T-cell (primary cell): Measurements from ENCODE around the gene ELAVL3. TPM values are rescaled to one million over a fixed set of nuclear protein-coding genes. Genes with fewer than 3 reads are reported as not detected.

Experiments
- ATAC-seq, 4 experiments: fragments of 200-7000 bp in 3 of 4; fragments of 150-1000 bp in 1 of 4; cut with Tn5 transposase; replicated peaks in 1 of 4; 1 replicate in 3 of 4; 2 replicates in 1 of 4; pipeline ENCODE4 v1.10.0; 2021; ENCODE audit warnings: moderate library complexity in 3 of 4, mild to moderate bottlenecking in 2 of 4, moderate number of reproducible peaks in 1 of 4
- CTCF ChIA-PET, 2 donors: fragments of 300-600 bp; sonication (Branson Sonifier 250); formaldehyde crosslinking; loops; one replicate each; lab custom pipeline; 2022; ENCODE audit warnings: antibody characterized with exemption in 2 of 2; lab: Charles Lee
- POLR2A ChIA-PET, 2 donors: fragments of 300-600 bp; sonication (Branson Sonifier 250); formaldehyde crosslinking; loops; one replicate each; lab custom pipeline; 2022; ENCODE audit warnings: antibody characterized with exemption in 2 of 2; lab: Charles Lee
- DNase-seq, 35 experiments: peaks; one replicate each; pipeline versions ENCODE4 v3.0.0 to v3.0.0-alpha.2; 2013 to 2023
- H3K27ac ChIP-seq: one replicate; pipeline ENCODE4 v1.5.1; 2013; ENCODE audit warnings: low read length
- H3K27me3 ChIP-seq, 2 experiments: replicated peaks in 1 of 2; 1 replicate in 1 of 2; 2 replicates in 1 of 2; pipeline versions ENCODE4 v1.6.1 to v1.7.0; 2013; ENCODE audit warnings: low read length in 1 of 2, mixed read lengths in 1 of 2; ENCODE audit not compliant: control insufficient read depth in 2 of 2, insufficient read depth in 2 of 2; ENCODE audit errors: extremely low read depth in 1 of 2
- H3K36me3 ChIP-seq, 2 donors: 1 replicate in 1 of 2; 2 replicates in 1 of 2; pipeline versions ENCODE4 v1.6.1 to v1.7.0; 2013; ENCODE audit warnings: low read length in 1 of 2; ENCODE audit not compliant: control insufficient read depth in 2 of 2, insufficient read depth in 1 of 2; ENCODE audit errors: extremely low read depth in 1 of 2
- H3K4me1 ChIP-seq, 2 experiments: 1 replicate in 1 of 2; 2 replicates in 1 of 2; pipeline versions ENCODE4 v1.6.1 to v1.7.0; 2013; ENCODE audit warnings: low read length in 2 of 2, mixed read lengths in 1 of 2; ENCODE audit not compliant: insufficient read depth in 2 of 2, control insufficient read depth in 1 of 2; ENCODE audit errors: extremely low read depth in 1 of 2
- H3K4me3 ChIP-seq, 2 donors: 1 replicate in 1 of 2; 2 replicates in 1 of 2; pipeline versions ENCODE4 v1.5.1 to v1.7.0; 2013; ENCODE audit warnings: mild to moderate bottlenecking in 2 of 2, low read length in 1 of 2, moderate library complexity in 1 of 2; ENCODE audit not compliant: control insufficient read depth in 1 of 2; ENCODE audit errors: extremely low read depth in 1 of 2
- H3K9me3 ChIP-seq: 2 replicates; pipeline ENCODE4 v1.7.0; 2013
- H3K27ac Mint-ChIP-seq, 2 donors: one replicate each; pipeline ENCODE4 v1.8.0; 2020 to 2021; ENCODE audit warnings: mild to moderate bottlenecking in 2 of 2, mixed read lengths in 2 of 2
- H3K27me3 Mint-ChIP-seq, 2 donors: one replicate each; pipeline ENCODE4 v1.8.0; 2021 to 2022; ENCODE audit warnings: mixed read lengths in 2 of 2
- H3K36me3 Mint-ChIP-seq: one replicate; pipeline ENCODE4 v1.8.0; 2021; ENCODE audit warnings: mixed read lengths
- H3K4me1 Mint-ChIP-seq, 3 donors: one replicate each; pipeline ENCODE4 v1.8.0; 2020 to 2022; ENCODE audit warnings: mixed read lengths in 3 of 3, mild to moderate bottlenecking in 1 of 3
- H3K4me3 Mint-ChIP-seq, 3 donors: one replicate each; pipeline ENCODE4 v1.8.0; 2020 to 2022; ENCODE audit warnings: mild to moderate bottlenecking in 3 of 3, mixed read lengths in 3 of 3, moderate library complexity in 3 of 3
- H3K9me3 Mint-ChIP-seq, 3 donors: one replicate each; pipeline ENCODE4 v1.8.0; 2020 to 2022; ENCODE audit warnings: mixed read lengths in 3 of 3
- WGBS: methylation state at CpG from one replicate; pipeline ENCODE4 v1.1.5; 2013; ENCODE audit warnings: missing lambda C conversion rate; ENCODE audit not compliant: insufficient coverage; 5-methylcytosine and 5-hydroxymethylcytosine counted together
- total RNA-seq, 35 experiments: library from RNA in 6 of 35; stranded (reverse) in 6 of 35; fragments of 120-200 nt in 1 of 35; gene quantifications; one replicate each; pipeline versions ENCODE4 v1.2.1 to v1.2.4 and lab custom pipeline; 2013 to 2026

The ELAVL3 gene
- total RNA-seq (under 1 TPM in 1 of 5 donors, not detected in 4; 0.47 TPM), total RNA-seq (lab: John Stamatoyannopoulos, UW) (0 to 0.27 (median 0) reads per million in 29 experiments)
- total RNA-seq (2013): not detected

DNA sequence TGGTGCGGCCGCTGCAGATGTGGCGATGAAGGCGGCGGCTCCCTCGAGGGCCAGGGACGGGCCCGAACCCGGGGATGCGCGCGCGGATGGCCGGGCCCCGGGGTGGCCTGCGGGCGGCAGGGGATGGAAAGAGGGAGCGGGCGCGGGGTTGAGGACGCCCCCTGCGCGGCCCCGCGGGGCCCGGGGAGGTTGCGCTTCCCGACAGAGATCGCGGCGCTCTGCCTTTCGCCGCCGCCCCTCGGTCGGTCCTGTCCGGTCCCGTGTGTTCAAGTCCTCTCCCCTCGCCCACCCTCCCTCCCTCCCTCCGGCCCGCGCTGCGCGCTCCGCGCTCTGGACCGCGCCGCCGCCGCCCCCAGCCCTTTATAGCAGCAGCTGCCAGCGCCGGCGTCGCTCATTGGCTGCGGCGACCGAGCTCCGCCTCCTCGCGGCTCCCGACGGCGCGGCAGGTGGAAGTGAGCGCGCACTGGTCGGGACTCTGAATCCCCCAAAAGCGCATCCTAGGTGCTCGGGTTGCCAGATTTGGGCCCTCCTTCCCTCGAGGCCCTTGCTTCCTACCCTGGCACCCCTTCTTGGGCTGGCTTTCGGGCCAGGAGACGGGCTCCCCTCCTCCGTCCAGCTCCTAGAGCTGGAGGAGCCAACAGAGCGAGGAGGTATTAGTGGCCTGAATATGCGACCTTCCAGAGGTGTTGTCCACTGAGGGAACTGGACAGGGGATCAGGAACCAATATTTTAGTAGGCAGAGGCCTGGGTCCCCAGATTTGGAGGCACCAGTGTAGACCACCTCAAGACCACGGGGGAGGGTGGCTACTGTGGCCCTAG is at the start of gene ELAVL3:
ELAVL3 (minus strand) TSS at position 332 of the 819 bp plus-strand sequence. CDS start 438 bp downstream, outside the sequence.
- POLR2A ChIA-PET: interaction anchor here in 1 of 2 donors (0.6 kb wide), 1 partner anchor 1620 kb away, joined by 3 read pairs; no protein-coding TSS in a partner anchor
- Mint-ChIP-seq H3K27ac (no peak within 1 kb of the TSS), H3K36me3 (peaks cover 10% of the 10 kb centered on the region), H3K4me1 (peaks cover 19 to 30% (median 29%) of the 10 kb centered on the region in 3 donors), H3K9me3 (no peaks in the 10 kb centered on the region), H3K4me3 (peak within 1 kb of the TSS in 2 of 3 donors; percentile 70 to 71), H3K27me3 (peaks cover 20 to 37% of the 10 kb centered on the region in 2 donors)
- peak within 1 kb of the TSS in 1 of 2 donors; percentile 49 for H3K4me3 ChIP-seq
- WGBS: 24% methylated on average over 54 of the region's 77 CpGs
- H3K4me1 ChIP-seq: peaks cover 6 to 33% of the 10 kb centered on the region in 2 experiments
- peaks cover 0 to 3% of the 10 kb centered on the region in 2 donors for H3K36me3 ChIP-seq
- H3K27me3 ChIP-seq: peaks cover 5 to 48% of the 10 kb centered on the region in 2 experiments
- CTCF ChIA-PET: no interaction called here
- ATAC-seq (no peak), DNase-seq (peak in 1 of 35 experiments; percentile 28)
- no peak within 1 kb of the TSS for H3K27ac ChIP-seq
- no peaks in the 10 kb centered on the region for H3K9me3 ChIP-seq

DNA sequence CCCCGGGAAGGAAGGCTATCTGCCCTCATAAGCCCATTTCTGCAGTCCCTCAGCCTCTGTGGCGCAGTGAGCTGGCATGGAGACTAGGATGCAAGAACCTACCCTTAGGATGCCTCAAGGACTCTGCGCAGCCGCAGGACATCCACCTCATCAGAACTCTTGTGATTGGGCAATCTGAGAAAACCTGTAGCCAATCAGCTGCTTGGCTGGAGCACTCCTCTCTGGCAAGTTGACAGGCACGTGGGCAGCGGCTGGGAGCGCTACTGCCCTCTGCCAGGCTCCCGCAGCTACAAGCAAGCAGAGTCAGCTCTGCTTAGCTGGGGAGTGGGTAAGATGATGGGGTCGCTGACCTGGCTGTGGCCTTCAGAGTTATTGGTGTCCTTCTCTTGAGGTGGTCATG is 49.6 kb upstream of the ELAVL3 start:
- no peak overlapping the region for H3K4me3 Mint-ChIP-seq
- no peaks in the 10 kb centered on the region for H3K27me3 Mint-ChIP-seq
- Histone ChIP-seq H3K27me3 (no peaks in the 10 kb centered on the region), H3K4me3 (no peak overlapping the region), H3K36me3 (peaks cover 0 to 4% of the 10 kb centered on the region in 2 donors), H3K9me3 (no peaks in the 10 kb centered on the region), H3K4me1 (peaks cover 6 to 20% of the 10 kb centered on the region in 2 experiments), H3K27ac (no peak overlapping the region)
- peaks cover 22 to 31% (median 29%) of the 10 kb centered on the region in 3 donors for H3K4me1 Mint-ChIP-seq
- H3K9me3 Mint-ChIP-seq: no peaks in the 10 kb centered on the region
- DNase-seq (peak in 6 of 35 experiments; percentile 7 to 40 (median 16)), ATAC-seq (no peak)
- WGBS: 36% methylated on average over 5 of the region's 9 CpGs
- peaks cover 5% of the 10 kb centered on the region for H3K36me3 Mint-ChIP-seq
- ChIA-PET POLR2A (no interaction called here), CTCF (no interaction called here)
- no peak overlapping the region for H3K27ac Mint-ChIP-seq

DNA sequence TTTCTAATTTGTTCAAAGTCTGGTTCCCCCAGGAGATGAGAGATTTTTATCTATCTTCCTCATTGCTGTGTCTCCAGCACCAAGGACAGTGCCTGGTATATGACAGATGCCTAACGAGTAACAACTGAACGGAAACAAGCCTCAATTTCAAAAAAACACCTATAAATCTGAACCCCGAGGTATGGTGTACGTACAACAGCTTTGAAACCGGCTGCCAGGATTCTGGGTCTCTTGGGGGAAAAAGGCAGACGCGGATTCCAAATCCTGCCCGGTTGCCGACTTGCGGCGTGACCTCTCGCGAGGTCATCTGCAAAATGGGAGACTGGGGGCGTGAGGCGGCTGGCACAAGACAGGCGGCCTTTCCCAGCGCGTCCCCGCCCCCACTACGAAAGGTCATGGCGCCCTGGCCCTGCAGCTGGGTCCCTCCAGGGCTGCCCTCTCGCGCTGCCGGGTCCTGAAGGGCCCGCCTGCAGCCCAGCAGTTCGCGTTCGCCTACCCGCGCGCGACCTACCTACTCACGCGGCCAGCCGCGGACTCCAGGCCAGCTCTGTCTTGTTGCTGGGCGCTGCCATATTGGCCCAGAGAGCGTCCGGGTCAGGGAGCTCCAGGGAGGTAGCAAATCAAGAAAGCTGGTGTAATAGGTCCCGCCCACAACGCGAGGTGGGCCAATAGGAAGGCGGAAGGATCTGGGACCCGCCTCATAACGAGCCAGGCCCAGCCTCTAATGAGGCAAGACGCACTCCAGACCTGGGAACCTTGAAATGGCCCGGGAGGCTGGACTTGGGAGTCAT is 47.9 kb upstream of the ELAVL3 start, which contains the start of gene ECSIT:
ECSIT (minus strand) TSS at position 584 of the 791 bp plus-strand sequence. CDS start 9,964 bp downstream, outside the sequence.
- peak within 1 kb of the TSS; percentile 87 for H3K27ac ChIP-seq
- Mint-ChIP-seq H3K4me3 (peak within 1 kb of the TSS; percentile 91 to 97 (median 95)), H3K4me1 (peaks cover 21 to 23% (median 22%) of the 10 kb centered on the region in 3 donors), H3K36me3 (peaks cover 5% of the 10 kb centered on the region), H3K27ac (peak within 1 kb of the TSS; percentile 90 to 95), H3K27me3 (no peaks in the 10 kb centered on the region), H3K9me3 (no peaks in the 10 kb centered on the region)
- CTCF ChIA-PET: interaction anchor here in 1 of 2 donors (0.5 to 1.4 kb wide), 5 partner anchors 30 to 1039 kb away, joined by 3 to 6 read pairs (median 4); partner anchors contain the start of genes ELOF1 and ZNF491
- peak within 1 kb of the TSS; percentile 85 to 96 for H3K4me3 ChIP-seq
- under 1% methylated on average over 45 of the region's 47 CpGs for WGBS
- ATAC-seq (peak; percentile 99 to 100 (median 100)), DNase-seq (peak; percentile 81 to 95 (median 90))
- POLR2A ChIA-PET: interaction anchor here (0.5 to 0.7 kb wide), 3 partner anchors 24 to 630 kb away, joined by 4 to 8 read pairs (median 4); no protein-coding TSS in a partner anchor
- no peaks in the 10 kb centered on the region for H3K9me3 ChIP-seq
- peaks cover 6 to 20% of the 10 kb centered on the region in 2 experiments for H3K4me1 ChIP-seq
- peaks cover 0 to 4% of the 10 kb centered on the region in 2 donors for H3K36me3 ChIP-seq
- H3K27me3 ChIP-seq: no peaks in the 10 kb centered on the region

DNA sequence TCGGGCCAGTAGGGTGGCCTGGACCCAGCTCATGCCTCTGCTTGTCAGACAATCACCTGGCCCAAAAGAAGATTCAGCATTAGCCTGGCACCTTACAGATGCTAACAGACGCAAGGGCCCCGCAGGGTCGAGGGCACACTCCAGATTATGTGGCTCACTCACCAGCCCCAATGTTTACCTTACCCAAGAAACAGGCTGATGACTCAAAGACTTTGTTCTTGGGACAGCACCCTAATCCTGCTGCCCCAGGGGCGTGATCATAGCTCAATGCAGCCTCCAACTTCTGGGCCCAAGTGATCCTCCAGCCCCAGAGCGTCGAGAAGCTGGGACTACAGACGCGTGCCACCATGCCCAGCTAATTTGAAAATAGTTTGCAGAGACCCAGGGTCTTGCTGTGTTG is 38.3 kb upstream of the ELAVL3 start:
- H3K36me3 ChIP-seq: peaks cover 3 to 28% of the 10 kb centered on the region in 2 donors
- ChIA-PET POLR2A (no interaction called here), CTCF (no interaction called here)
- ATAC-seq (no peak), DNase-seq (no peak)
- Mint-ChIP-seq H3K9me3 (no peaks in the 10 kb centered on the region), H3K4me3 (no peak overlapping the region), H3K27me3 (no peaks in the 10 kb centered on the region), H3K36me3 (peaks cover 31% of the 10 kb centered on the region), H3K4me1 (peaks cover 0 to 5% (median 0%) of the 10 kb centered on the region in 3 donors), H3K27ac (peak overlapping the region in 1 of 2 donors; percentile 4)
- H3K27ac ChIP-seq: no peak overlapping the region
- H3K9me3 ChIP-seq: no peaks in the 10 kb centered on the region
- no peak overlapping the region for H3K4me3 ChIP-seq
- H3K4me1 ChIP-seq: no peaks in the 10 kb centered on the region
- no peaks in the 10 kb centered on the region for H3K27me3 ChIP-seq
- WGBS: 92% methylated on average over 9 of the region's 9 CpGs

DNA sequence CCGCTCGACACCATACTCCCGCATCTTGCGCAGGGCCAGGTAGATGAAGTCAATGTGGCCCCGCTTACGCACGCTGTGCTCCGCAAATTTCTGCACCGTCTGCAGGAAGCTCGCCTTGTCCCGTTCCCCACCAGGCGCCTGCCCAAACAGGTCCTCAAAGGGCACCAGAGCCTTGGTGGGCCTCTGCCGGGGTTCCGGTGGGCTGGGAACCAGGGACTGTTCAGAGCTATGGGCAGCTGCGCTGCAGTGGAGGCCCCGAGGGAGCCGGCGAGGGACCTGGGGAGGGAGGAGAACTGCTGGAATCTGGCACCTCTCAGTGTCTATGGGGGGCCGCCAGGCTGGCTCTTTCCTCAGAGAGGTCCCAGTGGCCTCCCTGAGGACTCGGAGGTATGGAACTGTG is 33.1 kb upstream of the ELAVL3 start:
- H3K36me3 Mint-ChIP-seq: peaks cover 28% of the 10 kb centered on the region
- no peak for DNase-seq
- CTCF ChIA-PET: no interaction called here

DNA sequence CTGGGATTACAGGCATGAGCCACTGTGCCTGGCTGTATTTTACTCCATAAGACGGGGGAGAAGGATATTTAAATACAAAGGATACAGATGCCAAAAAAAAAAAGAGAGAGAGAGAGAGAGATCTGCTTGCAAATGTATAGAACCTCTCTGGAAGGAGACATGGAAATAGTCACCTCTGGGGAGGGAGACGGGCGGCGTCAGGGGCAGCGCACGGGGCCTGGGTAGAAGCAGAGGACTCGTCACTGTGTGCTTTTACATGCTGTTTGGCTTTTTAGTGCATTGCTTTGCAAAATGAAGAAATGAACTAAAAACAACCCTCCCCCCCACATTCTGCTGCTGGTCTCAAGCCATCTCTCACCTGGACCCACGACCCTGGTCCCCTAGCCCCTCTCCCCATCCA is 29.6 kb upstream of the ELAVL3 start:
- no peak overlapping the region for H3K4me3 Mint-ChIP-seq
- no peaks in the 10 kb centered on the region for H3K27me3 Mint-ChIP-seq
- no peak overlapping the region for H3K27ac ChIP-seq
- peaks cover 18% of the 10 kb centered on the region for H3K36me3 Mint-ChIP-seq
- CTCF ChIA-PET: no interaction called here
- H3K36me3 ChIP-seq: peaks cover 7 to 25% of the 10 kb centered on the region in 2 donors
- no peak overlapping the region for H3K27ac Mint-ChIP-seq
- no peak for DNase-seq
- no peaks in the 10 kb centered on the region for H3K27me3 ChIP-seq
- peaks cover 6 to 8% (median 7%) of the 10 kb centered on the region in 3 donors for H3K4me1 Mint-ChIP-seq
- no peaks in the 10 kb centered on the region for H3K9me3 Mint-ChIP-seq
- WGBS: 75% methylated on average over 1 of the region's 8 CpGs
- no peak for ATAC-seq
- POLR2A ChIA-PET: no interaction called here
- no peak overlapping the region for H3K4me3 ChIP-seq
- no peaks in the 10 kb centered on the region for H3K9me3 ChIP-seq
- H3K4me1 ChIP-seq: peaks cover 2 to 12% of the 10 kb centered on the region in 2 experiments

More for the DNA sequence above, 33.1 kb upstream of the ELAVL3 start:
- H3K27ac ChIP-seq: no peak overlapping the region
- peaks cover 7 to 38% of the 10 kb centered on the region in 2 donors for H3K36me3 ChIP-seq
- H3K27me3 ChIP-seq: no peaks in the 10 kb centered on the region
- H3K4me3 ChIP-seq: no peak overlapping the region
- Mint-ChIP-seq H3K27ac (no peak overlapping the region), H3K9me3 (no peaks in the 10 kb centered on the region), H3K4me3 (no peak overlapping the region), H3K27me3 (no peaks in the 10 kb centered on the region), H3K4me1 (no peaks in the 10 kb centered on the region)
- 96% methylated on average over 18 of the region's 20 CpGs for WGBS
- no peak for ATAC-seq
- no peaks in the 10 kb centered on the region for H3K4me1 ChIP-seq
- no peaks in the 10 kb centered on the region for H3K9me3 ChIP-seq
- POLR2A ChIA-PET: no interaction called here
